Activated CD4-positive, CD25-positive, alpha-beta regulatory T cell (primary cell): Measurements from ENCODE around the gene HBB.
"Not testable (repeated sequence)": the region's sequence is repeated elsewhere in the genome, so short reads cannot be mapped to it uniquely, and the experiment has no call there.

Experiments used
- DNase-seq, 4 experiments: peaks; one replicate each; lab custom pipeline; 2025; lab: John Stamatoyannopoulos, UW

HBB gene

DNA sequence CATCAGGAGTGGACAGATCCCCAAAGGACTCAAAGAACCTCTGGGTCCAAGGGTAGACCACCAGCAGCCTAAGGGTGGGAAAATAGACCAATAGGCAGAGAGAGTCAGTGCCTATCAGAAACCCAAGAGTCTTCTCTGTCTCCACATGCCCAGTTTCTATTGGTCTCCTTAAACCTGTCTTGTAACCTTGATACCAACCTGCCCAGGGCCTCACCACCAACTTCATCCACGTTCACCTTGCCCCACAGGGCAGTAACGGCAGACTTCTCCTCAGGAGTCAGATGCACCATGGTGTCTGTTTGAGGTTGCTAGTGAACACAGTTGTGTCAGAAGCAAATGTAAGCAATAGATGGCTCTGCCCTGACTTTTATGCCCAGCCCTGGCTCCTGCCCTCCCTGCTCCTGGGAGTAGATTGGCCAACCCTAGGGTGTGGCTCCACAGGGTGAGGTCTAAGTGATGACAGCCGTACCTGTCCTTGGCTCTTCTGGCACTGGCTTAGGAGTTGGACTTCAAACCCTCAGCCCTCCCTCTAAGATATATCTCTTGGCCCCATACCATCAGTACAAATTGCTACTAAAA, at the start of gene HBB:
HBB (minus strand) TSS at position 340 of the 579 bp plus-strand sequence; CDS start at position 290, 50 bp downstream.
- no peak for DNase-seq

DNA sequence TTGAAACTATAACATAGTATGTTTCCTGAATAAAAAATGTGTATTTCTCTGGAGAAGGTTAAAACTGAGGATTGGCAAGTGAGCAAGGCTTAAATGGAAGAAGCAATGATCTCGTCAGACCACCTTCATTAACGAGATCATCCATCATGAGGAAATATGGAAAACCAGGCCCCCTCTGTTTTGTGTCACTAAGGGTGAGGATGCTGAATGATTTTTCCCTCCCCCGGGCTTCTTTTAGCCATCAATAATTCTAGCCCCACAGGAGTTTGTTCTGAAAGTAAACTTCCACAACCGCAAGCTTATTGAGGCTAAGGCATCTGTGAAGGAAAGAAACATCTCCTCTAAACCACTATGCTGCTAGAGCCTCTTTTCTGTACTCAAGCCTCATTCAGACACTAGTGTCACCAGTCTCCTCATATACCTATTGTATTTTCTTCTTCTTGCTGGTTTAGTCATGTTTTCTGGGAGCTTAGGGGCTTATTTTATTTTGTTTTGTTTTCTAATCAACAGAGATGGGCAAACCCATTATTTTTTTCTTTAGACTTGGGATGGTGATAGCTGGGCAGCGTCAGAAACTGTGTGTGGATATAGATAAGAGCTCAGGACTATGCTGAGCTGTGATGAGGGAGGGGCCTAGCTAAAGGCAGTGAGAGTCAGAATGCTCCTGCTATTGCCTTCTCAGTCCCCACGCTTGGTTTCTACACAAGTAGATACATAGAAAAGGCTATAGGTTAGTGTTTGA, 48.7 kb upstream of the HBB start:
- DNase-seq, result no peak

DNA sequence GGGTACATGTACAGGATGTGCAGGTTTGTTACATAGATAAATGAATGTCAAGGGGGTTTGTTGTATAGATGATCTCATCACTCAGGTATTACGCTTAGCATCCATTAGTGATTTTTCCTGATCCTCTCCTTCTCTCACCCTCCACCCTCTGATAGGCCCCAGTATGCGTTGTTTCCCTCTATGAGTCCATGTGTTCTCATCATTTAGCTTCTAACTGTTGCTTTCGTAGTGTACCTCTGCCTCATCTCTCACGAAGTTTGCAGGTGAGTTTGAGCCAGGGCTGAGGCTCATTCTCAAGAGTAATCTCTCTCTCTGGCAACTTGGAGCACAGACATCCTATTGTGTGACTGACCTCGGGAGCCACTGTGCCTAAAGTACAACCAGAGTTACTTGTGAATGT, 47.5 kb upstream of the HBB start:
- DNase-seq, result no peak

DNA sequence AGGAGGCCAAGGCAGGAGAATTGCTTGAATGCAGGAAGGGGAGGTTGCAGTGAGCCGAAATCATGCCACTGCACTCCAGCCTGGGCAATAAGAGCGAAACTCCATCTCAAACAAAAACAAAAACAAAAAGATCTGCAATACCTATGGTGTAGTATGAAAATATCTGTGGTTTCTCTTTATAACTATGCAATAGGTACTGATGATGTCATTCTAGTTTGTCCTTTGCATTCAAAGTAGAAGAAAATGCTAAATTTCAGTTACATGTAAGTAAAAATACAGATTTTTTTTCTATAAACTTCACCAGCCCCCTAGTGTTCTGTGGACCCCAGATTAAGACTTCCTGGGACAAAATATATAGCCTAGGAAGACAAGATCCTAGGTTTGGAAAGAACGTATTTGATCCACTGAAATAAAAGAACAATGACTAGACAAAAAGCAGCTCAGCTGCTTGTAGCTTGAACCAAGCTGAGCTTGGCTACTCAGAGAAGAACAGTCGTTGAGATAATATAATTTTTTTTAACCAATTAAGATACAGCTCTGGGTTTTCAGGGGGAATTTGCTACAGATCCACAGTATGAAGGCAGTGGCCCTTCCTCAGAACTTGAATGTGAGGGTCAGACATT, 45.6 kb upstream of the HBB start:
- DNase-seq, result no peak

DNA sequence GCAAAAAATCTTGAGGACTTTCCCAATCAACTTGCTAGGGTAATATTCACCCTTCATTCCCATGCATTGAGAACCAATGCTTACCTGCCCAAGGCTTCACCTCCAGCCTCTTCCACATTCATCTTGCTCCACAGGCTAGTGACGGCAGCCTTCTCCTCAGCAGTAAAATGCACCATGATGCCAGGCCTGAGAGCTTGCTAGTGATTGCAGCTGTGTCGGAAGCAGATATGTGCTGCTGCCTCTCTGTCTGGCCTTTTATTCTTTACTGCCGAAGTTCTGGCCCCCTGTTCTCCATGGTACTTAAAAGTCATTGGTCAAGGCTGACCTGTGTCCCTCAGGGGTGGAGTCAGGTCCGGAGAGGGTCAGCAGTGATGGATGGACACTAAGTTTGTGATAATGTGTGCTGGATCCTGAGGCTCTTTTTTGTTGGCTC, 42.9 kb upstream of the HBB start, which contains the start of gene HBE1:
HBE1 (minus strand) TSS at position 231 of the 433 bp plus-strand sequence; CDS start at position 176, 55 bp downstream.
- DNase-seq, result no peak

DNA sequence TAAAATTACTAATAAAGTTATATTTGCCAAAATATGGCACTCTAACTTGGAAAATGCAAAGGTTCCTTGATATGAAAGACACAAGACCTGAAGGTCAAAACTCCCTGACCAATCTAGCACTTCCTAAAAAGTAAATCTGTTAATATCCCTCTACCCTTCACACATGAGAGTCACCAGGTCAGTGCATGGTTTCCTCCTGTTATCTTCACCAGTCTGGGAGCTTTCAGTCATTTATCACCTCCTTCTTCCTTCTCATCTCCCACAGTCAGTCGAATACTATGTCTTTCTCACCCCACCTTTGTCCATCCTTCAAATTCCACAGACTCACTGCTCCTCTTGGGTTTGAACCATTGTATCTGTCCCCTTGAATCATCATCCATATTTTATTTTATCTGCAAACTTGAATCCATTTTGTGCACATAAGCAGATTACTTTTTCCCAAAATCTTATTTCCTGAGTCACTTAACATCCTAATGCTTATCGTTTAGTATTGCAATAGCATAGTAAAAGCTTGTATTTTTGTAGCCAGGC, 40.2 kb upstream of the HBB start:
- no peak for DNase-seq

DNA sequence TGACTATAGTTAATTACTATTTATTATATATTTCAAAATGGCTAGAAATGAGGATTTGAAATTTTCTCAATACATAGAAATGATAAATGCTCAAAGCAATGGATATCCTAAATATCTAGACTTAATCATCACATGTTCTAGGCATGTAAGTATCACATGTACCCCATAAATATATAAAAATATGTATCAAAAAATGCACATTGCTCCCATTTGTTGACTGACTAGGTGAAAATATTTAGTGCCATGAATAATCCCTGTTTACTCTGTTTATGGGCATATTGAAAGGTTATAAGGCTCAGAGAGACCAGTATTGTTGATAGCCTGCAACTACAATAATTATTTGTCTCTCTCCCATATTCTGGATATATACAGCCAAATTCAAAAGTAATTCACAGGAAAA, 39.7 kb upstream of the HBB start:
- DNase-seq, result no peak

- no peak for DNase-seq
These were observed 39.0 kb upstream of the HBB start for GRCh38 chr11:5265832-5266231.

DNA sequence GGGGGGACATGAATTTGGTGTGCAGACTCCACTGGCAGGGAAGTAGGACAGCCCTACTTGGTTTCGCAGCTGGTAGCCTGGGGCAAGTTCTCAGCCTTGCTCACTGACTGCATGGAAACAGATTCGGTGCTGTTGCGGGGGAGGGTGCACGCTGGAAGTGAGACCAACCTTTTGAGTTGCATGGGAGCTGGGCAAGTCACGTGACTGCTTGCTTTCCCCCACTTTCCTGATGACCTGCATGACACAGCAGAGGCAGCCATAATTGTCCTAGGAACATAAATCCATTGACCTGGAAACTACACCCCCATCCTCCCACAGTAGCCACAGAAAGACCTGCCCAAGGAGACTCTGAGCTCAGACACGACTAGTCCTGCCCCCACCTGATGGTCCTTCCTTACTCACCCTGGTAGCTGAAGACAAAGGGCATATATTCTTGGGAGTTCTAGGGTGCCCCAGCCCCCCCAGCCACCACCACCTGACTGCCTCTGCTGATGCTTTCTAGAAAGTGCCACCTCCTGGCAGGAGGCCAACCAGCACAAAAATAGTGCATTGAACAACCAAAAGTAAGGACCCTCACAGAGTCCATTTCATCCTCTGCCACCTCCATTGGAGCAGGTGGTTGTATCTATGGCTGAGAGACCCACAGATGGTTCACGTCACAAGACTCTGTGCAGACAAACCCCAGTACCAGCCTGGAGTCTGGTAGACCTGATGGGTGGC, 31.8 kb upstream of the HBB start:
- DNase-seq, result no peak

GRCh38 chr11:5257296-5257695, 30.4 kb upstream of the HBB start:
- no peak for DNase-seq

DNA sequence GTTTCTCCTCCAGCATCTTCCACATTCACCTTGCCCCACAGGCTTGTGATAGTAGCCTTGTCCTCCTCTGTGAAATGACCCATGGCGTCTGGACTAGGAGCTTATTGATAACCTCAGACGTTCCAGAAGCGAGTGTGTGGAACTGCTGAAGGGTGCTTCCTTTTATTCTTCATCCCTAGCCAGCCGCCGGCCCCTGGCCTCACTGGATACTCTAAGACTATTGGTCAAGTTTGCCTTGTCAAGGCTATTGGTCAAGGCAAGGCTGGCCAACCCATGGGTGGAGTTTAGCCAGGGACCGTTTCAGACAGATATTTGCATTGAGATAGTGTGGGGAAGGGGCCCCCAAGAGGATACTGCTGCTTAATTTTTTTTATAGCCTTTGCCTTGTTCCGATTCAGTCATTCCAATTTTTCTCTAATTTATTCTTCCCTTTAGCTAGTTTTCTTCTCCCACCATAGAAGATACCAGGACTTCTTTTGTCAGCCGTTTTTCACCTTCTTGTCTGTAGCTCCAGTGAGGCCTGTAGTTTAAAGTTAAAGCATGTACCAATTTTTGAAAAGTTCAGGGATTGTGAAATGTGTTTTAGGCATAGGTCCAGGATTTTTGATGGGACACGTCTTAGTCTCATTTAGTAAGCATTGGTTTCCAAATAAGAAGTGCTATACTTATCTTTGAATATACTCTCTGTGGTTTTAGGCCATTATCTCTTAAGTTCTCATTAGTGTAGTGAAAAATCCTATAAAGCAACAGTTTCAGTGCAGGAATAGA, 28.0 kb upstream of the HBB start, which contains the start of gene HBG2:
HBG2 (minus strand) TSS at position 136 of the 768 bp plus-strand sequence; CDS start at position 83, 53 bp downstream.
- DNase-seq, result not testable (repeated sequence)

DNA sequence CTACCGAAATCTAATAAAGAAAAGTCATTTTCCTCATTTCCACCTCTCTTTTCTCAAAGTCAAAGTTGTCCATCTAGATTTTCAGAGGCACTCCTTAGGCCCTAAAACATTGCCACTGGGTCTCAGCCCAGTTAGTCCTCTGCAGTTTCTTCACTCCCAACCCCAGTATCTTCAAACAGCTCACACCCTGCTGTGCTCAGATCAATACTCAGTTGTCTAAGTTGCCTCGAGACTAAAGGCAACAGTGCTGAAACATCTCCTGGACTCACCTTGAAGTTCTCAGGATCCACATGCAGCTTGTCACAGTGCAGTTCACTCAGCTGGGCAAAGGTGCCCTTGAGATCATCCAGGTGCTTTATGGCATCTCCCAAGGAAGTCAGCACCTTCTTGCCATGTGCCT, 27.2 kb upstream of the HBB start:
- not testable (repeated sequence) for DNase-seq

- not testable (repeated sequence) for DNase-seq
These were observed 26.6 kb upstream of the HBB start for GRCh38 chr11:5253440-5253839.

GRCh38 chr11:5252919-5253265, 26.0 kb upstream of the HBB start:
- no peak for DNase-seq

DNA sequence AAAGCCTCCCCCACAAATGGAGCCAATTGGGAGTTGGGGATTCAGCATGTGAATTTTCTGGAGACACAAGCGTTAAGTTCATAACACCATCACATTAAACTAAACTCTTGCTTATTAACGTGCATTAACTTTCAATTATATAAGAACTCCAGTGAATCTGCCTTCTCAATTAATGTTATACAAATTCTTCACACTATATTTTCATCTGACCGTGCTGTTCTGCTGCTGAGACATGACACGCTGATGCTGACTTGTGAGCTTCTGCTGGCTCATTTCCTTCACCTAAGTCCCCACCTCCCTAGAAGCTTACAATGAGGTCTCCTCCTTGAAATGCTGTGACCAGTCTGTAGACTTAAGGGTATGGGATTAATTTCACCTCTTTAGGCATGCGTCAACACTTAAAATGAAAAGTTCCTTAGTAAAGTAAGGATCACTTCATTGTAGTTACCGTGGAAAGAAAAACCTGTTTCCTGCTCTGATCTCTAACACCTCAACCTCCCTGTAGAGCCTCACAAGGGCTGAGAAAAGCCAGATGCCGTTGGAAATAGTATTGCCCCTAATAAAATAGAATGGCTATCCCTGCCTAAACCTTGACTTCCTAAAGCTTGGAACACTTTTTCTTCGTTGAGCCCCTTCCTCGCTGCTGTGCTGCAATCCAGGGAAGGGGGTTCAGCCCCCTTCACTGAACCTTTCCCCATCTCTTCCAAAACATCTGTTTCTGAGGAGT, 25.5 kb upstream of the HBB start:
- DNase-seq, result no peak

DNA sequence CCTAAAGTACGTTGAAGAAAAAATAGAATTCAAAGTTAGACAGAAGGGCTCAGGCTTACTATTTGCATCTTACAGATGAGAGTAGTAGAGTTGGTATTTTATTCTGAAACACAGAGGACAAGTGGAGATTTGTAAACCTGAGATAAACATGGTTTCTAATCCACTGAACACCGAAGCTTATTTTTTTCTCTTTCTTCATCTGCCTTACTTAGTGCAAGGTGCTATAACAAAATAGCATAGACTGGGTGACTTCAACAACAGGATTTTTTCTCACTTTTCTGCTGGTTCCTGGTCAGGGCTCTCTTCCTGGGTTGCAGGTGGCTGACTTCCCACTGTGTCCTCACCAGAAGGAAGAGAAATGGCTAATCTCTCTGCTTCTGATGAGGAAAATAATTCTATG, 24.9 kb upstream of the HBB start:
- no peak for DNase-seq

GRCh38 chr11:5250543-5251204, 23.8 kb upstream of the HBB start:
- DNase-seq, result no peak

DNA sequence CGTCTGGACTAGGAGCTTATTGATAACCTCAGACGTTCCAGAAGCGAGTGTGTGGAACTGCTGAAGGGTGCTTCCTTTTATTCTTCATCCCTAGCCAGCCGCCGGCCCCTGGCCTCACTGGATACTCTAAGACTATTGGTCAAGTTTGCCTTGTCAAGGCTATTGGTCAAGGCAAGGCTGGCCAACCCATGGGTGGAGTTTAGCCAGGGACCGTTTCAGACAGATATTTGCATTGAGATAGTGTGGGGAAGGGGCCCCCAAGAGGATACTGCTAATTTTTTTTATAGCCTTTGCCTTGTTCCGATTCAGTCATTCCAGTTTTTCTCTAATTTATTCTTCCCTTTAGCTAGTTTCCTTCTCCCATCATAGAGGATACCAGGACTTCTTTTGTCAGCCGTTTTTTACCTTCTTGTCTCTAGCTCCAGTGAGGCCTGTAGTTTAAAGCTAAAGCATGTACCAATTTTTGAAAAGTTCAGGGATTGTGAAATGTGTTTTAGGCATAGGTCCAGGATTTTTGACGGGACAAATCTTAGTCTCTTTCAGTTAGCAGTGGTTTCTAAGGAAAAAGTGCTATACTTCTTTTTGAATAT, 23.0 kb upstream of the HBB start, which contains the start of gene HBG1:
HBG1 (minus strand) TSS at position 51 of the 590 bp plus-strand sequence. CDS start 53 bp downstream, outside the sequence.
- DNase-seq, result not testable (repeated sequence)

DNA sequence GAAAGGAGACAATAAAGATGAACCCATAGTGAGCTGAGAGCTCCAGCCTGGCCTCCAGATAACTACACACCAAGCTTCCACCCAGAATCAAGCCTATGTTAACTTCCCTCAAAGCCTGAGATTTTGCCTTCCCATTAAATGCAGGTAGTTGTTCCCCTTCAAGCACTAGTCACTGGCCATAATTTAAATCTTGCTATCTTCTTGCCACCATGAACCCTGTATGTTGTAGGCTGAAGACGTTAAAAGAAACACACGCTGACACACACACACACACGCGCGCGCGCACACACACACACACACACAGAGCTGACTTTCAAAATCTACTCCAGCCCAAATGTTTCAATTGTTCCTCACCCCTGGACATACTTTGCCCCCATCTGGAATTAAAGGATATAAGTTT, 21.6 kb upstream of the HBB start:
- DNase-seq, result not testable (repeated sequence)
